Frontal cortex (tissue), 4 donors: ENCODE data around the gene ZXDC. TPM values are rescaled to one million over a fixed set of nuclear protein-coding genes. Genes with fewer than 3 reads are reported as not detected.

Source experiments
- DNase-seq, 2 donors: peaks; one replicate each; pipeline ENCODE4 v3.0.0; 2012; ENCODE audit warnings: low spot score in 2 of 2
- FAIRE-seq: peaks from 2 replicates; lab custom pipeline; 2012; peaks lifted over from hg19 to GRCh38; lab: Jason Lieb, UNC
- total RNA-seq: library from RNA; depleted of rRNA; stranded (reverse); fragments of >200 nt; gene quantifications from one replicate; pipeline ENCODE4 v1.2.3, GENCODE V29; 2014
- donor health status: control.
- donor health status: control.
- donor health status: control.

Gene ZXDC
- total RNA-seq, 1 donor from 2014 or later, result 36.3 TPM

- FAIRE-seq, result no peak
- DNase-seq, result no peak
Observed at GRCh38 chr3:126491221-126492013, 15.7 kb upstream of the ZXDC start.

- FAIRE-seq, result no peak
- DNase-seq, result no peak
Observed at GRCh38 chr3:126490619-126491018, 14.9 kb upstream of the ZXDC start.

- no peak for FAIRE-seq
- DNase-seq, result no peak
Observed at GRCh38 chr3:126488886-126489569, 13.3 kb upstream of the ZXDC start.

GRCh38 chr3:126488185-126488584, 12.5 kb upstream of the ZXDC start:
- DNase-seq (no peak), FAIRE-seq (no peak)

GRCh38 chr3:126487151-126487771, 11.6 kb upstream of the ZXDC start:
- DNase-seq (peak in 1 of 2 donors; percentile 41), FAIRE-seq (no peak)

GRCh38 chr3:126486360-126486847, 10.7 kb upstream of the ZXDC start:
- FAIRE-seq (no peak), DNase-seq (no peak)

GRCh38 chr3:126485956-126486355, 10.3 kb upstream of the ZXDC start:
- DNase-seq, result no peak
- FAIRE-seq, result no peak

- DNase-seq (no peak), FAIRE-seq (no peak)
Observed at GRCh38 chr3:126485176-126485897, 9.6 kb upstream of the ZXDC start.

- DNase-seq, result no peak
- FAIRE-seq, result no peak
Observed at GRCh38 chr3:126484662-126485061, 9.0 kb upstream of the ZXDC start.

- no peak for FAIRE-seq
Observed at GRCh38 chr3:126484148-126484547, 8.5 kb upstream of the ZXDC start.

GRCh38 chr3:126483321-126483761, 7.7 kb upstream of the ZXDC start:
- DNase-seq, result no peak
- no peak for FAIRE-seq

More at GRCh38 chr3:126484148-126484547, 8.5 kb upstream of the ZXDC start:
- DNase-seq, result no peak

- DNase-seq (no peak), FAIRE-seq (no peak)
Observed at GRCh38 chr3:126482503-126483255, 7.0 kb upstream of the ZXDC start.

GRCh38 chr3:126481808-126482502, 6.3 kb upstream of the ZXDC start:
- FAIRE-seq, result no peak
- DNase-seq, result no peak

GRCh38 chr3:126480861-126481260, 5.2 kb upstream of the ZXDC start:
- no peak for DNase-seq
- no peak for FAIRE-seq

GRCh38 chr3:126480206-126480605, 4.5 kb upstream of the ZXDC start:
- FAIRE-seq, result no peak

GRCh38 chr3:126479642-126480041, 4.0 kb upstream of the ZXDC start:
- FAIRE-seq (no peak), DNase-seq (no peak)

More at GRCh38 chr3:126480206-126480605, 4.5 kb upstream of the ZXDC start:
- no peak for DNase-seq

GRCh38 chr3:126478581-126479310, 3.1 kb upstream of the ZXDC start:
- FAIRE-seq, result no peak

GRCh38 chr3:126477061-126477380, 1.3 kb upstream of the ZXDC start:
- FAIRE-seq, result no peak
- no peak for DNase-seq

More at GRCh38 chr3:126478581-126479310, 3.1 kb upstream of the ZXDC start:
- no peak for DNase-seq
